Cardiac ventricle fibroblast (primary cell): ENCODE results near the gene PMP22. TPM values are rescaled to one million over a fixed set of nuclear protein-coding genes. Genes with fewer than 3 reads are reported as not detected.

Source experiments
- total RNA-seq: library from RNA; depleted of rRNA; stranded (reverse); fragments of >200 nt; gene quantifications from 2 replicates; pipeline ENCODE4 v1.2.3, GENCODE V29; 2015

The PMP22 gene
- total RNA-seq, result 134 and 139 TPM in 2 replicates

GRCh38 chr17:15265131-15265530 lies at the start of gene PMP22:
Gene PMP22, minus strand, starts transcription at chr17:15265326. Its CDS starts 4,599 bp downstream, at chr17:15260727.

Other genes starting within 250 kb of the PMP22 start
- gene TEKT3, start 76.3 kb upstream of the PMP22 start, total RNA-seq, result not detected in 2 replicates
- 0.37 TPM in 1 of 2 replicates, not detected in the other for gene CDRT4, start 202.3 kb upstream of the PMP22 start, total RNA-seq